MCF 10A (cell line): ENCODE data around the gene CCDC148. TPM values are rescaled to one million over a fixed set of nuclear protein-coding genes. Genes with fewer than 3 reads are reported as not detected.
"Not testable (repeated sequence)": the region's sequence is repeated elsewhere in the genome, so short reads cannot be mapped to it uniquely, and the experiment has no call there.

Experiments used
- BruUV-seq: library from RNA; stranded (reverse); fragments of 400-500 nt; replicated peaks from 2 replicates; lab custom pipeline; 2021; lab: Mats Ljungman, UMichigan
- CTCF ChIA-PET: fragments of 300-600 bp; sonication (Branson Sonifier 250); formaldehyde crosslinking; extraction: SDS; loops from one replicate; lab custom pipeline; 2021; ENCODE audit warnings: antibody characterized with exemption, inconsistent platforms; lab: Yijun Ruan, JAX
- POLR2A ChIA-PET: fragments of 300-600, 350-650 bp; sonication (Branson Sonifier 250); formaldehyde crosslinking; extraction: SDS; loops from one replicate; lab custom pipeline; 2020; ENCODE audit warnings: antibody characterized with exemption, inconsistent platforms; lab: Yijun Ruan, JAX
- DNase-seq: peaks from one replicate; pipeline ENCODE4 v3.0.0-alpha.2; 2018; ENCODE audit not compliant: unreplicated experiment
- H3K27ac Mint-ChIP-seq: one replicate; pipeline ENCODE4 v1.8.0; 2022; ENCODE audit warnings: mild to moderate bottlenecking, low read depth, mixed read lengths; ENCODE audit not compliant: unreplicated experiment
- H3K27me3 Mint-ChIP-seq: one replicate; pipeline ENCODE4 v1.8.0; 2022; ENCODE audit warnings: mixed read lengths; ENCODE audit not compliant: insufficient read depth, unreplicated experiment
- H3K36me3 Mint-ChIP-seq: one replicate; pipeline ENCODE4 v1.8.0; 2022; ENCODE audit warnings: mild to moderate bottlenecking, moderate library complexity, mixed read lengths; ENCODE audit not compliant: insufficient read depth, unreplicated experiment
- H3K4me1 Mint-ChIP-seq: one replicate; pipeline ENCODE4 v1.8.0; 2022; ENCODE audit warnings: mixed read lengths; ENCODE audit not compliant: insufficient read depth, unreplicated experiment
- H3K4me3 Mint-ChIP-seq: one replicate; pipeline ENCODE4 v1.8.0; 2022; ENCODE audit warnings: mild to moderate bottlenecking, moderate library complexity, mixed read lengths; ENCODE audit not compliant: unreplicated experiment
- H3K9me3 Mint-ChIP-seq: one replicate; pipeline ENCODE4 v1.8.0; 2022; ENCODE audit warnings: mixed read lengths; ENCODE audit not compliant: unreplicated experiment
- CTCF ChIP-seq: fragments of 200-600 bp; IDR thresholded peaks from one replicate; pipeline ENCODE4 v1.8.0; 2022; ENCODE audit warnings: antibody characterized with exemption, mild to moderate bottlenecking; ENCODE audit not compliant: unreplicated experiment
- intact Hi-C: fragments of 100-400 bp; cut with micrococcal nuclease; formaldehyde crosslinking; loops from 2 replicates; pipeline ENCODE4 v1.14.1; 2022
- total RNA-seq: library from RNA; stranded (reverse); gene quantifications from 2 replicates; pipeline ENCODE4 v1.2.3, GENCODE V29; 2022

The CCDC148 gene
- total RNA-seq, 1 experiment from 2014 or later: 0.51 TPM

- BruUV-seq: no TSS peak
- no peak for DNase-seq
- Mint-ChIP-seq H3K4me3 (no peak overlapping the region), H3K27ac (no peak overlapping the region), H3K4me1 (no peaks in the 10 kb centered on the region), H3K27me3 (no peaks in the 10 kb centered on the region), H3K9me3 (peaks cover under 1% of the 10 kb centered on the region), H3K36me3 (no peaks in the 10 kb centered on the region)
- TF ChIP-seq CTCF: no peak
- intact Hi-C loops: no loop called here
- CTCF ChIA-PET: no interaction called here
- POLR2A ChIA-PET: no interaction called here
These were observed 119.5 kb downstream of the CCDC148 start for GRCh38 chr2:158337018-158337417.

- intact Hi-C loops, H3K36me3 Mint-ChIP-seq, H3K27ac Mint-ChIP-seq, DNase-seq, H3K4me1 Mint-ChIP-seq, H3K4me3 Mint-ChIP-seq, H3K27me3 Mint-ChIP-seq, H3K9me3 Mint-ChIP-seq, POLR2A ChIA-PET, BruUV-seq: not testable (repeated sequence)
- CTCF ChIA-PET: interaction anchor here (1.2 kb wide), 1 partner anchor 11 kb away, joined by 3 read pairs; no protein-coding TSS in a partner anchor
These were observed 124.8 kb downstream of the CCDC148 start for GRCh38 chr2:158331799-158332198.

GRCh38 chr2:158325782-158326340, 130.7 kb downstream of the CCDC148 start:
- no TSS peak for BruUV-seq
- no peaks in the 10 kb centered on the region for H3K9me3 Mint-ChIP-seq
- no peak for TF ChIP-seq CTCF
- DNase-seq: no peak
- no peak overlapping the region for H3K27ac Mint-ChIP-seq
- intact Hi-C loops: no loop called here
- H3K36me3 Mint-ChIP-seq: no peaks in the 10 kb centered on the region
- CTCF ChIA-PET: no interaction called here
- H3K27me3 Mint-ChIP-seq: no peaks in the 10 kb centered on the region
- H3K4me1 Mint-ChIP-seq: peaks cover 11% of the 10 kb centered on the region
- POLR2A ChIA-PET: no interaction called here
- H3K4me3 Mint-ChIP-seq: no peak overlapping the region

GRCh38 chr2:158325031-158325781, 131.3 kb downstream of the CCDC148 start:
- intact Hi-C loops: no loop called here
- no TSS peak for BruUV-seq
- DNase-seq: no peak
- H3K4me3 Mint-ChIP-seq: no peak overlapping the region
- peaks cover 11% of the 10 kb centered on the region for H3K4me1 Mint-ChIP-seq
- H3K36me3 Mint-ChIP-seq: no peaks in the 10 kb centered on the region
- ChIA-PET CTCF (no interaction called here), POLR2A (no interaction called here)
- no peaks in the 10 kb centered on the region for H3K27me3 Mint-ChIP-seq
- no peak for TF ChIP-seq CTCF
- no peaks in the 10 kb centered on the region for H3K9me3 Mint-ChIP-seq
- no peak overlapping the region for H3K27ac Mint-ChIP-seq
